HepG2 (cell line): ENCODE results near the gene PPP2R5E. TPM values are rescaled to one million over a fixed set of nuclear protein-coding genes. Genes with fewer than 3 reads are reported as not detected.

Source experiments
- ATAC-seq: fragments of 200-7000 bp; cut with Tn5 transposase; 3 replicates; pipeline ENCODE4 v1.9.1; 2020; ENCODE audit warnings: mild to moderate bottlenecking, moderate library complexity
- BruUV-seq: library from RNA; stranded (reverse); fragments of 400-500 nt; replicated peaks from 2 replicates; lab custom pipeline; 2021; lab: Mats Ljungman, UMichigan
- CTCF ChIA-PET: fragments of 300-600 bp; formaldehyde crosslinking; extraction: SDS; loops from one replicate; lab custom pipeline; 2021; ENCODE audit warnings: low total read pairs, inconsistent platforms, low intra/inter-chr PET ratio; lab: Yijun Ruan, JAX
- POLR2A ChIA-PET: fragments of 350-600 bp; sonication (Branson Sonifier 250); formaldehyde crosslinking; loops from one replicate; lab custom pipeline; 2020; ENCODE audit warnings: antibody characterized with exemption, inconsistent platforms; lab: Yijun Ruan, JAX
- DNase-seq: peaks from one replicate; pipeline ENCODE4 v3.0.0-alpha.2; 2015; ENCODE audit warnings: low spot score
- FAIRE-seq: peaks from 3 replicates; lab custom pipeline; 2011; peaks lifted over from hg19 to GRCh38; lab: Jason Lieb, UNC
- H2AFZ ChIP-seq: one replicate; pipeline ENCODE4 v1.6.1; 2011; ENCODE audit warnings: low read length, inconsistent platforms
- H3K27ac ChIP-seq: fragments of 300-600 bp; 3 replicates; pipeline ENCODE4 v1.8.0; 2011; ENCODE audit warnings: mixed run types, mild to moderate bottlenecking, mixed read lengths, low read length, inconsistent platforms; ENCODE audit not compliant: insufficient read depth; ENCODE audit errors: extremely low read length
- H3K27me3 ChIP-seq, 2 experiments: fragments of 200-600 bp in 1 of 2; 2 replicates in 1 of 2; 3 replicates in 1 of 2; pipeline versions ENCODE4 v1.6.0 to v1.8.0; 2011; ENCODE audit warnings: low read length in 2 of 2, mild to moderate bottlenecking in 2 of 2, moderate library complexity in 2 of 2, inconsistent platforms in 1 of 2; ENCODE audit not compliant: insufficient read depth in 2 of 2, control insufficient read depth in 1 of 2
- H3K36me3 ChIP-seq, 2 experiments: fragments of 200-600 bp in 1 of 2; replicated peaks in 1 of 2; 2 replicates in 1 of 2; 3 replicates in 1 of 2; pipeline versions ENCODE4 v1.5.1 to v1.8.0; 2011; ENCODE audit warnings: low read length in 2 of 2, inconsistent platforms in 1 of 2; ENCODE audit not compliant: insufficient read depth in 2 of 2, control insufficient read depth in 1 of 2
- H3K4me1 ChIP-seq: 2 replicates; pipeline ENCODE4 v1.5.1; 2012; ENCODE audit warnings: low read length, inconsistent platforms; ENCODE audit not compliant: insufficient read depth
- H3K4me2 ChIP-seq: 2 replicates; pipeline ENCODE4 v1.6.0; 2011; ENCODE audit warnings: low read depth, low read length, inconsistent platforms
- H3K4me3 ChIP-seq, 3 experiments: fragments of 200-600 bp in 1 of 3; sonication (generic), shearing (Covaris generic) in 1 of 3; replicated peaks in 1 of 3; 2 replicates each; pipeline ENCODE4 v1.5.1; 2011 to 2016; ENCODE audit warnings: low read length in 3 of 3, inconsistent platforms in 2 of 3, low read depth in 2 of 3, mild to moderate bottlenecking in 2 of 3, control low read depth in 1 of 3, mixed read lengths in 1 of 3; ENCODE audit not compliant: insufficient read depth in 1 of 3
- H3K79me2 ChIP-seq: one replicate; pipeline ENCODE4 v1.6.1; 2011; ENCODE audit warnings: low read length, inconsistent platforms; ENCODE audit not compliant: insufficient read depth
- H3K9ac ChIP-seq: 2 replicates; pipeline ENCODE4 v1.6.0; 2011; ENCODE audit warnings: mild to moderate bottlenecking, low read depth, low read length, inconsistent platforms; ENCODE audit not compliant: insufficient read depth
- H3K9me3 ChIP-seq: 2 replicates; pipeline ENCODE4 v1.5.1; 2012; ENCODE audit warnings: mild to moderate bottlenecking, low read length
- H4K20me1 ChIP-seq: 2 replicates; pipeline ENCODE4 v1.6.0; 2011; ENCODE audit warnings: inconsistent platforms, mild to moderate bottlenecking, low read length, moderate library complexity; ENCODE audit not compliant: insufficient read depth
- IKZF1 ChIP-seq: fragments of 450-650 bp; IDR thresholded peaks from 2 replicates; pipeline ENCODE4 v1.7.1; 2016
- MYNN ChIP-seq: sonication (generic); formaldehyde crosslinking; IDR thresholded peaks from 2 replicates; pipeline ENCODE4 v1.4.0; 2020; ENCODE audit warnings: mild to moderate bottlenecking, low read depth, missing genetic modification reagents
- NAIF1 ChIP-seq: sonication (generic); formaldehyde crosslinking; IDR thresholded peaks from 2 replicates; pipeline ENCODE4 v1.5.0; 2020; ENCODE audit warnings: mild to moderate bottlenecking, missing genetic modification reagents, borderline replicate concordance
- SOX5 ChIP-seq: IDR thresholded peaks from 2 replicates; pipeline ENCODE4 v1.6.1; 2016; ENCODE audit warnings: borderline replicate concordance
- SP1 ChIP-seq, 2 experiments: fragments of 450-650 bp in 1 of 2; sonication (generic) in 1 of 2; formaldehyde crosslinking in 1 of 2; IDR thresholded peaks; 2 replicates each; pipeline versions ENCODE4 v1.4.0 to v1.6.1; 2016 to 2020; ENCODE audit warnings: missing genetic modification reagents in 1 of 2
- ZMYM2 ChIP-seq: sonication (generic); formaldehyde crosslinking; IDR thresholded peaks from 2 replicates; pipeline ENCODE4 v1.8.0; 2022; ENCODE audit warnings: mild to moderate bottlenecking, missing genetic modification reagents
- ZNF33A ChIP-seq: sonication (generic); formaldehyde crosslinking; IDR thresholded peaks from 2 replicates; pipeline ENCODE4 v1.5.1; 2020; ENCODE audit warnings: missing genetic modification reagents, mild to moderate bottlenecking, moderate library complexity, borderline replicate concordance
- WGBS: methylation state at CpG from one replicate; pipeline ENCODE4 v1.1.6; 2017; ENCODE audit warnings: low lambda C conversion rate; 5-methylcytosine and 5-hydroxymethylcytosine counted together
- in situ Hi-C: cut with HindIII; loops from 2 replicates; pipeline ENCODE4 v1.10.0; 2017; ENCODE audit warnings: low pct_unique_long_range_greater_than_20kb; ENCODE audit not compliant: extremely low pct_ligation_motif_present
- intact Hi-C: fragments of 100-400 bp; cut with micrococcal nuclease; formaldehyde crosslinking; loops from one replicate; pipeline ENCODE4 v1.10.0; 2022; ENCODE audit not compliant: unreplicated experiment
- polyA plus RNA-seq, 8 experiments: library from polyadenylated mRNA; depleted of rRNA in 3 of 8; stranded (reverse) in 7 of 8; unstranded in 1 of 8; fragments of >200 nt; fragmentation: Illumina TruSeq in 4 of 8; extraction: Trizol in 4 of 8; gene quantifications; 2 replicates each; pipeline versions ENCODE4 v1.2.1 to v1.2.3, GENCODE V29; 2011 to 2016; ENCODE audit warnings: low read depth in 4 of 8, missing spikeins in 1 of 8, mixed read lengths in 1 of 8; ENCODE audit not compliant: insufficient read depth in 1 of 8
- total RNA-seq, 5 experiments: library from RNA; depleted of rRNA; stranded (reverse); fragments of >200 nt; fragmentation: Illumina TruSeq; extraction: Trizol; gene quantifications; 2 replicates each; pipeline ENCODE4 v1.2.3, GENCODE V29; 2016; ENCODE audit warnings: low read depth in 1 of 5
- TF ChIP-seq, protein P1 (sequence below): IDR thresholded peaks from 2 replicates; pipeline ENCODE4 v1.6.1; 2016; ENCODE audit warnings: missing biosample characterization, missing genetic modification reagents, low read depth
- TF ChIP-seq, protein P2 (sequence below): sonication (generic); formaldehyde crosslinking; IDR thresholded peaks from 2 replicates; pipeline ENCODE4 v1.5.0; 2020; ENCODE audit warnings: mild to moderate bottlenecking, missing genetic modification reagents
- TF ChIP-seq, protein P3 (sequence below): sonication (generic); formaldehyde crosslinking; conservative IDR thresholded peaks from 2 replicates; pipeline ENCODE4 v1.4.0; 2020; ENCODE audit warnings: missing genetic modification reagents
- TF ChIP-seq, protein P4 (sequence below): sonication (generic); formaldehyde crosslinking; IDR thresholded peaks from 2 replicates; pipeline ENCODE4 v1.4.0; 2020; ENCODE audit warnings: mild to moderate bottlenecking, missing genetic modification reagents
- TF ChIP-seq, protein P5 (sequence below): sonication (generic); formaldehyde crosslinking; IDR thresholded peaks from 2 replicates; pipeline ENCODE4 v1.4.0; 2020; ENCODE audit warnings: mild to moderate bottlenecking, missing genetic modification reagents, borderline replicate concordance

PPP2R5E gene
- total and polyA plus RNA-seq, 2 of the 13 experiments (the other 11 are each of a cell fraction or from before 2014, with no cell fraction given) = 8.9 to 11.0 TPM

DNA sequence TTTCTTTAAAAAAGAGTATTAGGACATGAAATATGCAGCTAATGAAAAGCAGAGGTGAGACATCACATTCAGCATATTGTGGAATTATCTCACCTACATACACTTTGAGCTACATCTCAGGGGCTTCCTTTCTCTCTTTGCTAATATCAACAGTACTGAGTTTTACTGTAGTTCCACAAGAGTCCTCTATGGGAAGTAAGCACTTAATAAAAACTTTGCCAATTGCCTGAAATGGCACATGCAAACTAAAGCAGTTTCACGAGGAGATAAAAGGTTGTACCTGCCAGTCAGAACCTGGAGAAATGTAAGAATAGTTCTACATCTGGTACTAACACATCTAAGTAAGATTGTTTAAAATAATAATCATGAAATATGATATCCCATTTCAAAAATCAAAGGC, 150.9 kb downstream of the PPP2R5E start:
- CTCF ChIA-PET = no interaction called here

More for the DNA sequence above, 150.9 kb downstream of the PPP2R5E start:
- no peaks in the 10 kb centered on the region for H4K20me1 ChIP-seq
- ATAC-seq = no peak
- no peak for TF ChIP-seq ZNF33A (CRISPR knock-in tag)
- TF ChIP-seq MYNN = no peak
- TF ChIP-seq, protein P1, sequence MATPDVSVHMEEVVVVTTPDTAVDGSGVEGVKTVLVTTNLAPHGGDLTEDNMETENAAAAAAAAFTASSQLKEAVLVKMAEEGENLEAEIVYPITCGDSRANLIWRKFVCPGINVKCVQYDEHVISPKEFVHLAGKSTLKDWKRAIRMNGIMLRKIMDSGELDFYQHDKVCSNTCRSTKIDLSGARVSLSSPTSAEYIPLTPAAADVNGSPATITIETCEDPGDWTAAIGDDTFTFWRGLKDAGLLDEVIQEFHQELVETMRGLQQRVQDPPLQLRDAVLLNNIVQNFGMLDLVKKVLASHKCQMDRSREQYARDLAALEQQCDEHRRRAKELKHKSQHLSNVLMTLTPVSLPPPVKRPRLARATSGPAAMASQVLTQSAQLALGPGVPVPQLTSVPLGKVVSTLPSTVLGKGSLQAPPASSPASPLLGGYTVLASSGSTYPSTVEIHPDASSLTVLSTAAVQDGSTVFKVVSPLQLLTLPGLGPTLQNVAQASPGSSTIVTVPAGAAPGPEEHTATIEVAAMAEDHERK (CRISPR knock-in tag) = no peak
- TF ChIP-seq ZMYM2 (CRISPR knock-in tag) = no peak
- TF ChIP-seq SP1 (IDR thresholded peaks at IDR 0.05) = no peak
- no peak for TF ChIP-seq SP1 (CRISPR knock-in tag; IDR thresholded peaks at IDR 0.05)
- no peak for TF ChIP-seq NAIF1 (CRISPR knock-in tag)
- TF ChIP-seq, protein P2, sequence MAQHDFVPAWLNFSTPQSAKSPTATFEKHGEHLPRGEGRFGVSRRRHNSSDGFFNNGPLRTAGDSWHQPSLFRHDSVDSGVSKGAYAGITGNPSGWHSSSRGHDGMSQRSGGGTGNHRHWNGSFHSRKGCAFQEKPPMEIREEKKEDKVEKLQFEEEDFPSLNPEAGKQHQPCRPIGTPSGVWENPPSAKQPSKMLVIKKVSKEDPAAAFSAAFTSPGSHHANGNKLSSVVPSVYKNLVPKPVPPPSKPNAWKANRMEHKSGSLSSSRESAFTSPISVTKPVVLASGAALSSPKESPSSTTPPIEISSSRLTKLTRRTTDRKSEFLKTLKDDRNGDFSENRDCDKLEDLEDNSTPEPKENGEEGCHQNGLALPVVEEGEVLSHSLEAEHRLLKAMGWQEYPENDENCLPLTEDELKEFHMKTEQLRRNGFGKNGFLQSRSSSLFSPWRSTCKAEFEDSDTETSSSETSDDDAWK = no peak
- TF ChIP-seq SOX5 (CRISPR knock-in tag) = no peak
- no peak for TF ChIP-seq IKZF1
- TF ChIP-seq, protein P3, sequence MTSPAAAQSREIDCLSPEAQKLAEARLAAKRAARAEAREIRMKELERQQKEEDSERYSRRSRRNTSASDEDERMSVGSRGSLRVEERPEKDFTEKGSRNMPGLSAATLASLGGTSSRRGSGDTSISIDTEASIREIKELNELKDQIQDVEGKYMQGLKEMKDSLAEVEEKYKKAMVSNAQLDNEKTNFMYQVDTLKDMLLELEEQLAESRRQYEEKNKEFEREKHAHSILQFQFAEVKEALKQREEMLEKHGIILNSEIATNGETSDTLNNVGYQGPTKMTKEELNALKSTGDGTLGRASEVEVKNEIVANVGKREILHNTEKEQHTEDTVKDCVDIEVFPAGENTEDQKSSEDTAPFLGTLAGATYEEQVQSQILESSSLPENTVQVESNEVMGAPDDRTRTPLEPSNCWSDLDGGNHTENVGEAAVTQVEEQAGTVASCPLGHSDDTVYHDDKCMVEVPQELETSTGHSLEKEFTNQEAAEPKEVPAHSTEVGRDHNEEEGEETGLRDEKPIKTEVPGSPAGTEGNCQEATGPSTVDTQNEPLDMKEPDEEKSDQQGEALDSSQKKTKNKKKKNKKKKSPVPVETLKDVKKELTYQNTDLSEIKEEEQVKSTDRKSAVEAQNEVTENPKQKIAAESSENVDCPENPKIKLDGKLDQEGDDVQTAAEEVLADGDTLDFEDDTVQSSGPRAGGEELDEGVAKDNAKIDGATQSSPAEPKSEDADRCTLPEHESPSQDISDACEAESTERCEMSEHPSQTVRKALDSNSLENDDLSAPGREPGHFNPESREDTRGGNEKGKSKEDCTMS (CRISPR knock-in tag) = no peak
- TF ChIP-seq, protein P4, sequence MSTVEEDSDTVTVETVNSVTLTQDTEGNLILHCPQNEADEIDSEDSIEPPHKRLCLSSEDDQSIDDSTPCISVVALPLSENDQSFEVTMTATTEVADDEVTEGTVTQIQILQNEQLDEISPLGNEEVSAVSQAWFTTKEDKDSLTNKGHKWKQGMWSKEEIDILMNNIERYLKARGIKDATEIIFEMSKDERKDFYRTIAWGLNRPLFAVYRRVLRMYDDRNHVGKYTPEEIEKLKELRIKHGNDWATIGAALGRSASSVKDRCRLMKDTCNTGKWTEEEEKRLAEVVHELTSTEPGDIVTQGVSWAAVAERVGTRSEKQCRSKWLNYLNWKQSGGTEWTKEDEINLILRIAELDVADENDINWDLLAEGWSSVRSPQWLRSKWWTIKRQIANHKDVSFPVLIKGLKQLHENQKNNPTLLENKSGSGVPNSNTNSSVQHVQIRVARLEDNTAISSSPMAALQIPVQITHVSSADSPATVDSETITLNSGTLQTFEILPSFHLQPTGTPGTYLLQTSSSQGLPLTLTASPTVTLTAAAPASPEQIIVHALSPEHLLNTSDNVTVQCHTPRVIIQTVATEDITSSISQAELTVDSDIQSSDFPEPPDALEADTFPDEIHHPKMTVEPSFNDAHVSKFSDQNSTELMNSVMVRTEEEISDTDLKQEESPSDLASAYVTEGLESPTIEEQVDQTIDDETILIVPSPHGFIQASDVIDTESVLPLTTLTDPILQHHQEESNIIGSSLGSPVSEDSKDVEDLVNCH (CRISPR knock-in tag) = no peak
- TF ChIP-seq, protein P5, sequence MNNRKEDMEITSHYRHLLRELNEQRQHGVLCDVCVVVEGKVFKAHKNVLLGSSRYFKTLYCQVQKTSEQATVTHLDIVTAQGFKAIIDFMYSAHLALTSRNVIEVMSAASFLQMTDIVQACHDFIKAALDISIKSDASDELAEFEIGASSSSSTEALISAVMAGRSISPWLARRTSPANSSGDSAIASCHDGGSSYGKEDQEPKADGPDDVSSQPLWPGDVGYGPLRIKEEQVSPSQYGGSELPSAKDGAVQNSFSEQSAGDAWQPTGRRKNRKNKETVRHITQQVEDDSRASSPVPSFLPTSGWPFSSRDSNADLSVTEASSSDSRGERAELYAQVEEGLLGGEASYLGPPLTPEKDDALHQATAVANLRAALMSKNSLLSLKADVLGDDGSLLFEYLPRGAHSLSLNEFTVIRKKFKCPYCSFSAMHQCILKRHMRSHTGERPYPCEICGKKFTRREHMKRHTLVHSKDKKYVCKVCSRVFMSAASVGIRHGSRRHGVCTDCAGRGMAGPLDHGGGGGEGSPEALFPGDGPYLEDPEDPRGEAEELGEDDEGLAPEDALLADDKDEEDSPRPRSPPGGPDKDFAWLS (CRISPR knock-in tag) = no peak
- WGBS = 96% methylated on average over 1 of the region's 1 CpG
- H3K9me3 ChIP-seq = no peaks in the 10 kb centered on the region
- BruUV-seq = no TSS peak
- H3K4me3 ChIP-seq = no peak overlapping the region
- H3K79me2 ChIP-seq = no peaks in the 10 kb centered on the region
- no peaks in the 10 kb centered on the region for H3K27me3 ChIP-seq
- intact Hi-C loops (no loop called here), in situ Hi-C loops (loop anchor here (5.0 to 25.0 kb wide), 2 partner anchors 150 to 370 kb away; partner anchors contain the start of gene PPP2R5E)
- no peak overlapping the region for H3K4me2 ChIP-seq
- H2AFZ ChIP-seq = no peak overlapping the region
- no peak for FAIRE-seq
- peaks cover 4 to 23% of the 10 kb centered on the region in 2 experiments; a peak in 4 of 5 replicates for H3K36me3 ChIP-seq
- H3K27ac ChIP-seq = no peak overlapping the region
- POLR2A ChIA-PET = no interaction called here
- DNase-seq = no peak
- peaks cover 4% of the 10 kb centered on the region; the same call in 1 of the 2 replicates for H3K4me1 ChIP-seq
- H3K9ac ChIP-seq = no peak overlapping the region
